Cardiac muscle cell (in vitro differentiated cells and primary cell): Measurements from ENCODE around the gene NDST1. TPM values are rescaled to one million over a fixed set of nuclear protein-coding genes. Genes with fewer than 3 reads are reported as not detected.

ENCODE experiments used
- DNase-seq, 2 donors: peaks; one replicate each; pipeline versions ENCODE4 v3.0.0 to v3.0.0-alpha.2; 2010 to 2017; ENCODE audit warnings: low read depth in 1 of 2, low spot score in 1 of 2
- H3K27ac ChIP-seq: fragments of 200-600 bp; sonication (generic); 2 replicates; pipeline ENCODE4 v1.5.1; 2016
- H3K27me3 ChIP-seq: fragments of 200-600 bp; sonication (generic); 2 replicates; pipeline ENCODE4 v1.6.0; 2016; ENCODE audit warnings: control low read depth
- H3K36me3 ChIP-seq: fragments of 200-600 bp; sonication (generic); 2 replicates; pipeline ENCODE4 v1.5.1; 2016; ENCODE audit warnings: control low read depth
- H3K4me1 ChIP-seq: fragments of 200-600 bp; sonication (generic); 2 replicates; pipeline ENCODE4 v1.8.1; 2017; ENCODE audit warnings: low read depth, mild to moderate bottlenecking, mixed run types
- H3K4me3 ChIP-seq: fragments of 200-600 bp; sonication (generic); 2 replicates; pipeline ENCODE4 v1.5.1; 2016; ENCODE audit warnings: mild to moderate bottlenecking
- H3K9me3 ChIP-seq: fragments of 200-600 bp; sonication (generic); 2 replicates; pipeline ENCODE4 v1.5.1; 2017; ENCODE audit warnings: low read depth, mild to moderate bottlenecking, control low read depth
- CTCF ChIP-seq: IDR thresholded peaks from 2 replicates; pipeline ENCODE4 v1.5.1; 2012; ENCODE audit warnings: low read depth, mild to moderate bottlenecking, low read length
- polyA plus RNA-seq: library from polyadenylated mRNA; unstranded; fragments of >200 nt; fragmentation: Nextera tagmentation; extraction: Ambion mirVana; gene quantifications from 2 replicates; pipeline ENCODE4 v1.2.1, GENCODE V29; 2016
- total RNA-seq: library from RNA; depleted of rRNA; stranded (reverse); fragments of >200 nt; gene quantifications from 2 replicates; pipeline ENCODE4 v1.2.3, GENCODE V29; 2016

NDST1 gene
- total and polyA plus RNA-seq, 2 experiments from 2014 or later: 26.6 to 97.6 TPM

- Histone ChIP-seq H3K27me3 (no peaks in the 10 kb centered on the region), H3K27ac (no peak overlapping the region), H3K9me3 (no peaks in the 10 kb centered on the region), H3K4me1 (peaks cover 36% of the 10 kb centered on the region), H3K36me3 (no peaks in the 10 kb centered on the region), H3K4me3 (no peak overlapping the region)
- DNase-seq: no peak
- TF ChIP-seq CTCF: no peak
Observed at GRCh38 chr5:150500905-150501304, 7.0 kb upstream of the NDST1 start.

GRCh38 chr5:150502106-150502505, 5.8 kb upstream of the NDST1 start:
- no peak for DNase-seq
- H3K27me3 ChIP-seq: no peaks in the 10 kb centered on the region
- H3K9me3 ChIP-seq: no peaks in the 10 kb centered on the region
- no peak overlapping the region for H3K4me3 ChIP-seq
- TF ChIP-seq CTCF: no peak
- H3K36me3 ChIP-seq: no peaks in the 10 kb centered on the region
- H3K4me1 ChIP-seq: peaks cover 41% of the 10 kb centered on the region
- H3K27ac ChIP-seq: peak overlapping the region; percentile 23

- Histone ChIP-seq H3K9me3 (no peaks in the 10 kb centered on the region), H3K4me1 (peaks cover 41% of the 10 kb centered on the region), H3K27ac (no peak overlapping the region), H3K4me3 (no peak overlapping the region), H3K27me3 (no peaks in the 10 kb centered on the region), H3K36me3 (no peaks in the 10 kb centered on the region)
- TF ChIP-seq CTCF: no peak
- DNase-seq: no peak
Observed at GRCh38 chr5:150502847-150503246, 5.1 kb upstream of the NDST1 start.

GRCh38 chr5:150503386-150503785, 4.5 kb upstream of the NDST1 start:
- Histone ChIP-seq H3K4me3 (no peak overlapping the region), H3K9me3 (no peaks in the 10 kb centered on the region), H3K36me3 (no peaks in the 10 kb centered on the region), H3K27ac (no peak overlapping the region), H3K27me3 (no peaks in the 10 kb centered on the region), H3K4me1 (peaks cover 41% of the 10 kb centered on the region)
- TF ChIP-seq CTCF: no peak
- DNase-seq: no peak

GRCh38 chr5:150503977-150504620, 3.8 kb upstream of the NDST1 start:
- no peaks in the 10 kb centered on the region for H3K36me3 ChIP-seq
- H3K27ac ChIP-seq: no peak overlapping the region
- peak in 1 of 2 donors; percentile 57 for DNase-seq
- no peaks in the 10 kb centered on the region for H3K9me3 ChIP-seq
- no peaks in the 10 kb centered on the region for H3K27me3 ChIP-seq
- no peak overlapping the region for H3K4me3 ChIP-seq
- H3K4me1 ChIP-seq: peaks cover 41% of the 10 kb centered on the region
- TF ChIP-seq CTCF: no peak
